ENCODE measurements around the gene CBX4.

CBX4 gene

DNA sequence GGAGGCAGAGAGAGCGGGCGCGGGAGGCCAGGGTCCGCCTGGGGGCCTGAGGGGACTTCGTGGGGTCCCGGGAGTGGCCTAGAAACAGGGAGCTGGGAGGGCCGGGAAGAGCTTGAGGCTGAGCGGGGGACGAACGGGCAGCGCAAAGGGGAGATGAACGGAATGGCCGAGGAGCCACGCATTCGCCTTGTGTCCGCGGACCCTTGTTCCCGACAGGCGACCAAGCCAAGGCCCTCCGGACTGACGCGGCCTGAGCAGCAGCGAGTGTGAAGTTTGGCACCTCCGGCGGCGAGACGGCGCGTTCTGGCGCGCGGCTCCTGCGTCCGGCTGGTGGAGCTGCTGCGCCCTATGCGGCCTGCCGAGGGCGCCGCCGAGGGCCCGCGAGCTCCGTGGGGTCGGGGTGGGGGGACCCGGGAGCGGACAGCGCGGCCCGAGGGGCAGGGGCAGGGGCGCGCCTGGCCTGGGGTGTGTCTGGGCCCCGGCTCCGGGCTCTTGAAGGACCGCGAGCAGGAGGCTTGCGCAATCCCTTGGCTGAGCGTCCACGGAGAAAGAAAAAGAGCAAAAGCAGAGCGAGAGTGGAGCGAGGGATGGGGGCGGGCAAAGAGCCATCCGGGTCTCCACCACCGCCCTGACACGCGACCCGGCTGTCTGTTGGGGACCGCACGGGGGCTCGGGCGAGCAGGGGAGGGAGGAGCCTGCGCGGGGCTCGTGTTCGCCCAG is 1.2 kb upstream of the CBX4 start:
- H3K27ac ChIP-seq = peak overlapping the region; percentile 94
- TF ChIP-seq, protein P1, sequence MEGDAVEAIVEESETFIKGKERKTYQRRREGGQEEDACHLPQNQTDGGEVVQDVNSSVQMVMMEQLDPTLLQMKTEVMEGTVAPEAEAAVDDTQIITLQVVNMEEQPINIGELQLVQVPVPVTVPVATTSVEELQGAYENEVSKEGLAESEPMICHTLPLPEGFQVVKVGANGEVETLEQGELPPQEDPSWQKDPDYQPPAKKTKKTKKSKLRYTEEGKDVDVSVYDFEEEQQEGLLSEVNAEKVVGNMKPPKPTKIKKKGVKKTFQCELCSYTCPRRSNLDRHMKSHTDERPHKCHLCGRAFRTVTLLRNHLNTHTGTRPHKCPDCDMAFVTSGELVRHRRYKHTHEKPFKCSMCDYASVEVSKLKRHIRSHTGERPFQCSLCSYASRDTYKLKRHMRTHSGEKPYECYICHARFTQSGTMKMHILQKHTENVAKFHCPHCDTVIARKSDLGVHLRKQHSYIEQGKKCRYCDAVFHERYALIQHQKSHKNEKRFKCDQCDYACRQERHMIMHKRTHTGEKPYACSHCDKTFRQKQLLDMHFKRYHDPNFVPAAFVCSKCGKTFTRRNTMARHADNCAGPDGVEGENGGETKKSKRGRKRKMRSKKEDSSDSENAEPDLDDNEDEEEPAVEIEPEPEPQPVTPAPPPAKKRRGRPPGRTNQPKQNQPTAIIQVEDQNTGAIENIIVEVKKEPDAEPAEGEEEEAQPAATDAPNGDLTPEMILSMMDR (conservative IDR thresholded peaks at IDR 0.05) = no peak
- no peak for TF ChIP-seq ZFX (IDR thresholded peaks at IDR 0.05)

DNA sequence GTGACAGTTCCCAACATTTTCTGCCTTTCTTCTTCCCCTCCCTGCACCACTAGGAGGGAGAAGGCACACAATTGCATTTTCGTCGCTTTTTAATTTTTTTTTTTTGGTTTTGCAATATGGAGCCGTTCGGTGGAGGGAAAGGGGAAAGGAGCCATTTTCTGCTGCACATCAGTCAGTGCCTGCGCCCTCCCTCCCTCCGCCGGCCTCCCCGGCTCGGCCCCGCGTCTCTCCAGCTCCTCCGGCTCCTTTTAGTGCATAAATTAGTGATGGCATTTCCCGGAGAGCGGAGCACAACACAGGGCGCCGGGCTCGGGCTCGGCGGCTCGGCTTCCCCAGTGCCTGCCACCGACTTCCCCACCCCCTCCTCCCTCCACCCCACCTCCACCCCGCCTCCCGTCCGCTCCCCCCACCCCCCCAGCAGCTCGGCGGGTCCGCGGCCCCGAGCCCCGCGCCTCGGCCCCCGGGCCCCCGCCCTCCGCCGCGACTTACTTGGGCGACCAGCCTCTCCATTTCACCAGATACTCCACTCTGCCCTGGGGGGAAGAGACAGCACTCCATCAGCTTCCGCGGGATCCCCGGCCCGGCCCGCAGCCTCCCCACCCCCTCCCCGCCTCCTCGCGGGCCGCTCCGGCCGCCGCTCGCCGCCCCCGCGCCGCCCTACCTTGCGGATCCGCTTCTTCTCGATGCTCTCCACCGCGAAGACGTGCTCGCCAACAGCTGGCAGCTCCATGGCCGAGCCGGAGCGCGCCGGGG is 542 bp downstream of the CBX4 start:
- TF ChIP-seq, protein P1 (conservative IDR thresholded peaks at IDR 0.05) = no peak
- no peak for TF ChIP-seq ZFX (IDR thresholded peaks at IDR 0.05)
- peak overlapping the region; percentile 94 for H3K27ac ChIP-seq

DNA sequence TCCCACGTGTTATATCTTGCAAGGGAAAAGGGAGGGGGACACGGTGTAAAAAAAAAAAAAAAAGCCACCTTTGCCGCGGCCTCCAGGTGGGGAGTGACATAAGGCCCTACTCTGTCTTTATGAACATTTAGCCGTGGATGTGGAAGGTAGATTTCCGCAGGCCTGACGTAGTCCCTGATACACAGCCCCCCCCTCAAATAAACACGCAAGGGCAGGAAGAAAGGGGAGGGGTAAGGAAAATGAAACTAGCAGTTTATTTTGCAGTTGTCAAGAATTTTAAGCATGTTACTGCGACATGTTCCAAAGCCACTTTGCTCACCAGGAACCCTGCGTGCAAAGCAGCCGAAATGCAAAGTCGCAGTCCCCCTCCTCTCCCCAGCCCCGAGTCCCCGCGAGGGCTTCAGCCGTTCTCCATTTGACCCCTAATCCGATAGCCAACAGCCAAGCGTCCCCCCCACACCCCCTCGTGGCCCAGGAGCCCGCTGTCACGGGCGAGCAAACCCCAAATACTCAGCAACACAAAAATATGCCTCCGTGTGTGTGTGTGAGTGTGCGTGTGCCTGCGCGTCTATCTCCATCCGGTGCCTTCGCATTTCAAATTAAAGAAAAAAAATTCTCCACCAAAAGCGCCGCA is 1.2 kb downstream of the CBX4 start:
- H3K27ac ChIP-seq = peak overlapping the region; percentile 94
- no peak for TF ChIP-seq ZFX (IDR thresholded peaks at IDR 0.05)
- TF ChIP-seq, protein P1 (conservative IDR thresholded peaks at IDR 0.05) = no peak

DNA sequence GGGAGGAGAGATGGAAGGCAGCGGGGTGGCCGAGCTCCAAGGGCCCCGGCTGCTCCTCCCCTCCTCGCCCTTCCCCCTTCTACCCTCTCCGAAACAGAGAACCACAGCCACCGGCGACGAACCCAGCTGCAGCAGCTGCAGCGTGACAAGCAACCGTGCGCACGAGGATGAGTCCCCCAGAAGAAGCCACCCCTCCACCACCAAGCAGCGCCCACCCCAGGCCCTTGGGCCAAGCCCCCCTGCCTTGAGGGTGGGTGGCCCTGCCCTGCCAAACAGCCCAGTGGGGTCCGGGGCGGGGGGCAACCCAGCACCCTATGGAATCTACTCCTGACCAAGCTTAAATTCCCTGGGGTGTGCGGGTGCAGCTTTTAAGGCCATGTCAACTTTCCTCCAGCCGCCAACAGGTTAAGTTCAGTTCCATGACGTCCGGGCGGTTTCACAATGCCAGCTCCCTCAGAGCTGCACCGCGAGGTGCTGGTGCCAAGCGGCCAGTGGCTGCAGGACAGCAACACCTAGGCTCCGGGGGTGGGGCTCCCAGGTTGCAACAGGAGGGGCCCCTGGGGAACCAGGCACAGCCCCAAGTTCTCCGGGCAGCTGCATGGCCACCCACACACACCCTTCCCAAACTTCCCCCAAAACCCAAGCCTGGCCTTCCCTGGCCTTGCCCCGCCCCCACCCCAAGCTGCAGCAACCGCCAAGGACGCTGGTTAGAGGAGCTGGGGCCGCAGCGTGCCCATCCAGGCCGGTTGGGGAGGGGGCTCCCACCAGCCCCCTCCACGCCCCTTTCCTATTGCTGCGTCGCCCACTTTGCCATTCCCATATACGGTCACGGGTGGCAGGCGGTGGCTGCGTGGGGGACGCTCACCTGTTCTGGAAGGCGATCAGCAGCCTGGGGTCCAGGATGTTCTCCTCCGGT is 2.0 kb downstream of the CBX4 start:
- TF ChIP-seq ZFX (IDR thresholded peaks at IDR 0.05) = 0 out of 2 replicates have a peak, but pooled peaks have one; percentile 14
- TF ChIP-seq, protein P1 (conservative IDR thresholded peaks at IDR 0.05) = no peak; the same call in 1 of the 2 replicates
- peak overlapping the region; percentile 94 for H3K27ac ChIP-seq

DNA sequence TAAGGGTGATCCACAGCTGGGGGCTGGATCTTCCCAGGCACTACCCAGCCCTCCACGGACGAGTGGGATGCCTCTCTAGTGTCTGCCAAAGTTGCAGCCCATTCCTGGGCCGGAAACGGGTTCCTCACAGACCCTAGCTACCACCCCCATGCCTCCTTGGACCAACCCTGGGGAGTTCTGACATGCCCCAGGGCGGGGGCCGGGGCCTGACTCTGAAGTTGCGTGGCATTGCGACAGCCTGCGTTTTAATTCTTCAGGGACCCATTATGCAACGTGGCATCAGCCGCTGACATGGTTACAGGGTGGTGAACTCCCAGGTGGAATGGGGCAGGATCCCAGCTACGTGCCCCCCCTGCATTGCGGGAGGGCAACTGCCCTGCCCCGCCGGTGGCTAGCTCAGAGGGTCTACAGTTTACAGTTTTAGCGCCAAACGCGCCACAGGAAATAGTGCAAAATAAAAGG is 2.7 kb downstream of the CBX4 start:
- H3K27ac ChIP-seq = peak overlapping the region; percentile 94

DNA sequence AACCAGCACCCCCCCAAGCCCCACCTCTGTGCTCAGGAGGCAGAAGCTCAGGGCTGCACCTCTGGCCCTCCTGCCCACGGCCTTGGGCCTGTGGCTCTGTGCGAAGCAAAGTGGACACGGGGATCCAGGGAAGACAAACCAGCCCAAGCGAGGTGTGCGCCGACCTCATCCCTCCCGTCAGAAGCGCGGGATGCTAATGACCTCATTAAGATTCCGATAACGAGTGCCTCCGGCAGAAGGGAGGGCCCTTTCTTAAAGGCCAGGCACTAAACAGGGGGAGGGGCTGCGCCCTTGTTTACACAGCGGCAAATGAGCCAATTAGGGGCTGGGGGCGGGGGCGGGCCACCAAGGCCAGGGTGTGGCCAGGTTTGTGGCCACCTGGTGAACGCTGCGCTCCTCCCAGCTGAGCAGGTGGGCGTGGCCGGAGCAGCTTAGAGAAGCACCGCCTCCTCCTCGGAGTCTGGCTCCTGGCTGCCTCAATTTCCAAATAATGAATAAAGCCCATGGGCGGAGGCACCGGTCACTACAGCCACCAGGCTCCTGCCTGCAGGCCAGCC is 3.2 kb downstream of the CBX4 start:
- H3K27ac ChIP-seq = peak overlapping the region; percentile 94
- no peak for TF ChIP-seq ZFX (IDR thresholded peaks at IDR 0.05)
- TF ChIP-seq, protein P1 (conservative IDR thresholded peaks at IDR 0.05) = no peak

More for the DNA sequence above, 2.7 kb downstream of the CBX4 start:
- no peak for TF ChIP-seq ZFX (IDR thresholded peaks at IDR 0.05)
- TF ChIP-seq, protein P1 (conservative IDR thresholded peaks at IDR 0.05) = no peak

Measured in C4-2B (cell line).